Nephron progenitor cell (in vitro differentiated cells): ENCODE measurements around the gene CEP41.

Source experiments
- DNase-seq: peaks from one replicate; pipeline ENCODE4 v3.0.0; 2021
- H3K27ac Mint-ChIP-seq: 2 replicates; pipeline ENCODE4 v1.8.0; 2021; ENCODE audit warnings: mild to moderate bottlenecking, moderate library complexity, mixed read lengths
- H3K27me3 Mint-ChIP-seq: 2 replicates; pipeline ENCODE4 v1.8.0; 2021; ENCODE audit warnings: mild to moderate bottlenecking, low read depth, mixed read lengths; ENCODE audit not compliant: poor library complexity
- H3K36me3 Mint-ChIP-seq: 2 replicates; pipeline ENCODE4 v1.8.0; 2021; ENCODE audit warnings: low read depth, mixed read lengths
- H3K4me1 Mint-ChIP-seq: 2 replicates; pipeline ENCODE4 v1.8.0; 2021; ENCODE audit warnings: mixed read lengths
- H3K4me3 Mint-ChIP-seq: 2 replicates; pipeline ENCODE4 v1.8.0; 2021; ENCODE audit warnings: mild to moderate bottlenecking, moderate library complexity, mixed read lengths
- H3K9me3 Mint-ChIP-seq: 2 replicates; pipeline ENCODE4 v1.8.0; 2021; ENCODE audit warnings: mild to moderate bottlenecking, moderate library complexity, mixed read lengths
- TF ChIP-seq, protein P1 (sequence below): fragments of 200-600 bp; sonication (generic); IDR thresholded peaks from 2 replicates; pipeline ENCODE4 v1.5.0; 2021; ENCODE audit warnings: antibody characterized with exemption

CEP41 gene

DNA sequence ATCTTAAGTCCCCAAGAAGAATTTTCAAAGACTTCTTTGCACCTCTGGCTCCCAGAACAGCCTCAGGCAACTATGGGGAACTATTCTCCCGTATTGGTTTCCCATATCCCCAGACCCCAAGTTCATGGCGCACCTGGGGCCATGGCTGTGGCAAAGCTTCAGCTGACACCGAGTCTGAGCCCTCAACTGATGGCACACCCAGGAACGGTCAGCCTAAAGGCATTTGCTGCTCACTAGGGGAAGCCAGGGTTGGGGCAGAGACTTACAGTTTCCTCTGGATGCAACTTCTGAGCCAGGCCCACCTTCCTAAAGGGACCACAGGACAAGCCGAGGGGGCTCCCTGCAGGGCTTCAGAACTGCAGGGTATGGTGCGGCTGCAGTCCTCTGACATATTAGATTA, 74.3 kb downstream of the CEP41 start:
- no peak overlapping the region for H3K27ac Mint-ChIP-seq
- peaks cover 76% of the 10 kb centered on the region for H3K4me1 Mint-ChIP-seq
- no peak for DNase-seq
- H3K36me3 Mint-ChIP-seq, result no peaks in the 10 kb centered on the region
- H3K27me3 Mint-ChIP-seq, result no peaks in the 10 kb centered on the region
- no peaks in the 10 kb centered on the region for H3K9me3 Mint-ChIP-seq
- TF ChIP-seq, protein P1, sequence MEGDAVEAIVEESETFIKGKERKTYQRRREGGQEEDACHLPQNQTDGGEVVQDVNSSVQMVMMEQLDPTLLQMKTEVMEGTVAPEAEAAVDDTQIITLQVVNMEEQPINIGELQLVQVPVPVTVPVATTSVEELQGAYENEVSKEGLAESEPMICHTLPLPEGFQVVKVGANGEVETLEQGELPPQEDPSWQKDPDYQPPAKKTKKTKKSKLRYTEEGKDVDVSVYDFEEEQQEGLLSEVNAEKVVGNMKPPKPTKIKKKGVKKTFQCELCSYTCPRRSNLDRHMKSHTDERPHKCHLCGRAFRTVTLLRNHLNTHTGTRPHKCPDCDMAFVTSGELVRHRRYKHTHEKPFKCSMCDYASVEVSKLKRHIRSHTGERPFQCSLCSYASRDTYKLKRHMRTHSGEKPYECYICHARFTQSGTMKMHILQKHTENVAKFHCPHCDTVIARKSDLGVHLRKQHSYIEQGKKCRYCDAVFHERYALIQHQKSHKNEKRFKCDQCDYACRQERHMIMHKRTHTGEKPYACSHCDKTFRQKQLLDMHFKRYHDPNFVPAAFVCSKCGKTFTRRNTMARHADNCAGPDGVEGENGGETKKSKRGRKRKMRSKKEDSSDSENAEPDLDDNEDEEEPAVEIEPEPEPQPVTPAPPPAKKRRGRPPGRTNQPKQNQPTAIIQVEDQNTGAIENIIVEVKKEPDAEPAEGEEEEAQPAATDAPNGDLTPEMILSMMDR, result no peak
- H3K4me3 Mint-ChIP-seq, result no peak overlapping the region

DNA sequence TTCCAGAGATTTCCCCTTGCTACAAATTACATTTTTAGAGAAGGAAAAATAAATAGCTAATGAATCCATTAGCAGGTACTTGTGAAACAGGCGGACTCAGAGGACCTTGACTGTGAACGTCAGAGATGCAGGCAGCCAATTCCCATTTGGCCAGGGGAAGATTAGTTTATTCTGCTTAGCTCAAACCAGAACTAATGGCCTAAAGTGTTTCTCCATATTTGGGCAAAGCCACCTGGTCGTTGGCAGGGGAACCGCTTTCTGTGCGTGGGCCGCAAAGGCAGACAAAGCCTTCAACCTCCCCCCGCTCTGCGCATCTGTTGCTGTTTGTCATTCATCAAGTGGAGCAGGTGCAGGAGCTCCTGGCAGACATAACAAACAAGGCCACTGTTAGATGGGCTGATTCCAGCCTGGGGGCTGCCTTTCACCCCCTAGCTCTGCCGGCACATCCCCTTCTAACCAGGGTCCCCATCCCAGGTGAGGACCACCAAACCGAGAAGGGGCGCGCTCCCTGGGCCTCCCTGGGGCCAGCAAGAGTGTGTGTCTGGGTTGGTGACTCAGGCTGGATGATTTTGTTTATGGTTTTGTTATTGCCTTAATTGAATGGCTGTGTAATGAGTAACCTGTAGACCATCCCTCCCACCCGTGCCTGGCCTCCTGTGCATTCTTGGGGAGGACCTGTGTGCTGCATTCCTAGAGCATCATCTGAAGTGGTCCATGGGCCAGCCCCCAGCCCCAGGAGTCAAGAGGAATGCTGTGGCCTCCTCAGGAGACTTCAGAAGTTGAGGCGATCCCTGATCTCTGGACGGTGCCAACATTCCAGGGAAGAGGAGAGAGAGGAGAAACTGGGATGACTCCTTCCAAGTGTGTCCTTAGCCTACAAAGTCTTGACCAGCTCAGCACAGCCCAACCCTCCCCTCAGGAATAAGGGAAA, 75.0 kb downstream of the CEP41 start:
- DNase-seq, result peak; percentile 45
- Mint-ChIP-seq H3K27ac (peak overlapping the region; percentile 84), H3K27me3 (no peaks in the 10 kb centered on the region), H3K36me3 (peaks cover under 1% of the 10 kb centered on the region), H3K9me3 (peaks cover 7% of the 10 kb centered on the region), H3K4me1 (peaks cover 75% of the 10 kb centered on the region), H3K4me3 (peak overlapping the region; percentile 33)
- TF ChIP-seq, protein P1, result no peak

DNA sequence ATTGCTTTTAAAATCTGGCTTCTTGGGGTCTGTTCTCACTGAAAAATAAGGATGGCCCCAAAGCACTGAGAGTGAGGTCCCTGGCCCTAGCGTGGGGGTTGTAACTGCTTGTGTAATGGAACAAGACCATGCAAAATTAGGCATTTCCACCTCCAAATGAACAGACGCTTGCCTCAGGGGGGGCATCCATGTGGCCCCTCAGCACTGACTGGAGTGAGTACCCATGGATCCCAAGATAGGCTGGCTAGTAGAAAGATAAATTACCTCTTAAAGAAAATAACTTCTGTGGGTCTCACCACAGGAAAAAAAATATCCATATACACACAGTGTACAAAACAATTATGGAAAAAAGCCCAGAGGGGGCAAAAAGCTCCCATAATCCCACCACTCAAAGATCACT, 75.7 kb downstream of the CEP41 start:
- H3K9me3 Mint-ChIP-seq, result peaks cover 14% of the 10 kb centered on the region
- peaks cover 68% of the 10 kb centered on the region for H3K4me1 Mint-ChIP-seq
- no peaks in the 10 kb centered on the region for H3K27me3 Mint-ChIP-seq
- TF ChIP-seq, protein P1, result no peak
- peak overlapping the region; percentile 37 for H3K27ac Mint-ChIP-seq
- H3K4me3 Mint-ChIP-seq, result peak overlapping the region; percentile 33
- DNase-seq, result no peak
- H3K36me3 Mint-ChIP-seq, result peaks cover 8% of the 10 kb centered on the region

DNA sequence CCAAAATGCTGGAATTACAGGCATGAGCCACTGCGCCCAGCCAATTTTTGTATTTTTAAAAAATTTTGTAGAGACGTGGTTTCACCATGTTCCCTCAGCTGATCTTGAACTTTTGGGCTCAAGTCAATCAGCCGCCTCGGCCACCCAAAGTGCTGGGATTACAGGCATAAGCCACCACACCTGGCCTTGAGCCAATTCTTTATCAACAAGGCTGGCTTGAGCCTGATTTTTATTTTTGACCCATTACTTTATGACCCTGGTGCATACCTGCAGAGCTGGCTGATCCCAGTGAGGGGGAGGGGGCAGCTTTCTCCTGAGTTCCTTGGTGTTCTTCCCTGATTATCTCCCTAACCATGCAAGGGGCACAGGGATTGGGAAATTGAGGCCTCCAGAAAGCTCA, 76.4 kb downstream of the CEP41 start:
- TF ChIP-seq, protein P1, result no peak
- Mint-ChIP-seq H3K36me3 (peaks cover 14% of the 10 kb centered on the region), H3K27me3 (no peaks in the 10 kb centered on the region), H3K9me3 (peaks cover 20% of the 10 kb centered on the region), H3K4me1 (peaks cover 62% of the 10 kb centered on the region), H3K27ac (no peak overlapping the region), H3K4me3 (no peak overlapping the region)
- DNase-seq, result no peak

DNA sequence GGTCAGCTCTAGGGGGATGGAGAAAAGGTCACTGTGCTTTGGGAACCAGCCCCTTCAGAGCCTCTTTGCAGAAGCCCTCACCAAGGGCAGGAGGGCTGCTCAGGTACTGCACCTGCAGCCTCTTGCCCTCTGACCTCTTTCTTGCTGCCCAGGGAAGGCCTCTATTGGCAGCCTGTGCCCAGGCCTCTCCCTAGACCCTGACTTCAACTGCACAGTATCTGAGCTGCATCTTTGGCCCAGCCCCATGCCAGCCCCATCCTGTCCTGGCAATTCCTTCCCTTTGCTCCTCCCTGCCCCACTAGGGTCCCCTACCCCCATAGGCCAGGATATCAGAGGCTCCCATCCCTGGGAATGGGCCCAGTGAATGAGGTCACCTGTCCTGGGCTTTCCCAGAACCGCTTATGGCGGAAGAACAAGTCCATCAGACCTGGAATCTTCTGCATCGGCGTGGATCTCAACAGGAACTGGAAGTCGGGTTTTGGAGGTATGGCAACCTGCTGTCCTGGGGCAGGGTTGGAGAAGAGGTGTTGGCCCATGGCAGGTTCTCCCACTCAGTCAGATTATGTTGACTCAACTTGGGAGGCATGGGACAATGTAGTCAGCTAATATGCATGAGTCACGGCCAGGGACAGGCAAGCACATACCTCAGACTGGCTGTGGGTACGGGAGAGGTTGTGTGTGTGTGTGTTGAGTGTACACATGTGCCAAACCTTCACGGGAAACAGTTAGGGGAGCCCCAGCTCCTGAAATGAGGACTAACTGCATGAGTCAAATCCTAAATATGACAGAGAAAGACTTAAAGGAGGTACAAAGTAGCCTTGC, 77.6 kb downstream of the CEP41 start:
- TF ChIP-seq, protein P1, result no peak
- DNase-seq, result no peak

More for the DNA sequence above, 77.6 kb downstream of the CEP41 start:
- Mint-ChIP-seq H3K4me3 (no peak overlapping the region), H3K36me3 (peaks cover 17% of the 10 kb centered on the region), H3K9me3 (peaks cover 32% of the 10 kb centered on the region), H3K27me3 (no peaks in the 10 kb centered on the region), H3K27ac (peak overlapping the region; percentile 39), H3K4me1 (peaks cover 52% of the 10 kb centered on the region)
